HG03571 (cell line): ENCODE data around the gene ARSI.
"Not testable (repeated sequence)": the region's sequence is repeated elsewhere in the genome, so short reads cannot be mapped to it uniquely, and the experiment has no call there.

Experiments
- ATAC-seq: cut with Tn5 transposase; IDR thresholded peaks from one replicate; pipeline ENCODE4 v1.9.1; 2021; ENCODE audit not compliant: unreplicated experiment

Gene ARSI

DNA sequence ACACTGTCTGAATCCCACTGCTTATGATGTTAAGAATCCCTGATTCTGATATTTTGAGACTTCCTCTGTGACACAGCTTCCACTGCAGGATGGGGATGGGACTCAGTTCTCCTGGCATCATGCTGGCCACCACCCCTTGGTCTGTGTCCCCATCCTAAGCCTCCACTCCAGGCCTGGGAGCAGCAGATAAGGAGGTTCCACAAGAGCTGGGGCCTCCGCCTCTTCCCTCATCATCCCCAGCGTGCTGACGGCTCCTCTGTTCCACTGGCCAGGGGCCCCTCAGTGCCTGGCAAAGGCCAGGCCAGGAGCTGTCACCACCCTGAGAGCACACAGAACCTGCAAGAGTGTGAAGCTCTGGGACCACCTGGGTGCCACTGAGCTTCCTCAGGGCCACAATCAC, 53.8 kb downstream of the ARSI start:
- ATAC-seq = no peak

DNA sequence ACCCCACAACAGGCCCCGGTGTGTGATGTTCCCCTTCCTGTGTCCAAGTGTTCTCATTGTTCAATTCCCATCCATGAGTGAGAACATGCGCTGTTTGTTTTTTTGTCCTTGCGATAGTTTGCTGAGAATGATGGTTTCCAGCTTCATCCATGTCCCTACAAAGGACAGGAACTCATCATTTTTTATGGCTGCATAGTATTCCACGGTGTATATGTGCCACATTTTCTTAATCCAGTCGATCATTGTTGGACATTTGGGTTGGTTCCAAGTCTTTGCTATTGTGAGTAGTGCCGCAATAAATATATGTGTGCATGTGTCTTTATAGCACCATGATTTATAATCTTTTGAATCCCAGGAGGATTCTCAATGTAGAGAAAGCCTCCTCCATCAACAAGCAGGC, 54.2 kb downstream of the ARSI start:
- ATAC-seq = not testable (repeated sequence)

DNA sequence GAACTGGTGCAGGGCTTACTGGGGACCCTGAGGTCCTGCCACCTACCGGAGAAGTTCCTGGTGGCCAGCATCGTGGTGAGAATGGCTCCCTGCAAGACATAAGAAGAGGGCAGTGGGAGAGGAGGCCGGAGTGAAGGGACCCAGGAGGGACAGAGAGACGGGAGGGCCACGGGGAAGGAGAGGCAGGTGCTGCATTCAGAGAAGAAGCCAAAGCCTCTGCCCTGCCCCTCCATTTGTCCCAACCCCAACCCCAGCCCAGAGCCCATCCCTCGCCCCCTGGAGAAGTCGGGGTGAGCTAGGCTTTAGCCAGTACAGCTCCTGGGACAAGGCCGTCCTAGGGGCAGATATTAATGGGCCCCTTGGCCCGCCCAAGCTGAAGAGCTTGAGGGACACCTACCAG, 55.0 kb downstream of the ARSI start:
- no peak for ATAC-seq

DNA sequence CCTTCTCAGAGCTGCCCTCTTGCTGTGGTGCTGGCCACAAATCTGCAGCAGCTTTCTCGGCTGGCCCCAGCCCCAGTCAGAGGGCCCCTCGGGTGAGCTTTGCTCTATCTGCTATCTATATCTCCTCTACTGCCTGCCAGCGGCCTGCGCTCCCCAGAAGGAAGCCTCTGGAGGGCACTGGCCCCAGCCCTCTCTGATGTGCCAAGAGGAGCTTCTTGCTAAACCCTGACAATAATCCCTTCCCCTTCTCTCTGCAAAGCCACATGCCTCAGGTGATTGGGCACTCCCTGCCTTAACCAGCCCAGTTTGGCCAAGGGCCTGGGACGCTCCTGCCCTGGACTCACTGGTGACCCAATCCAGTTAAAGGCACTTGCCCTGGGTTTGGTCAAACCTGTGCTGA, 55.9 kb downstream of the ARSI start:
- no peak for ATAC-seq

DNA sequence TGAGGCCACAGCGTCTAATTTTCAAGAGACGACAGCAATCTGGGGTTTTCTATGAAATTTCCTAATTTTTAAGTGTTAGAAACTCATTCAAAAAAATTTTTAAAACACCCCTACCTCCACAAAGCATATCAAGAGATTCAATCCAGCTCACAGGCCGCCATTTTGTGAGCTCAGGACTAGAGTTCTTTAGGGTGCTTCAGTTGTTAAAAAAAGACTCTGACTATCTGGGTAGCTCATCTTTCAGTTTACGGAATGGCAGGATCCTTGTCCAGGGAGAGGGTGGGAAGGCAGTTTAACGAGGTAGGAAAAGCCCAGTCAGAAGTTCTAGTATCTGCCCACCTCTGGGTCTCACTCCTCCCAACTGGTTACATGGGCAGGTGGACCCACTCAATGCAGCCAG, 56.3 kb downstream of the ARSI start:
- no peak for ATAC-seq
